ENCODE data around the gene FUCA1.

DNA sequence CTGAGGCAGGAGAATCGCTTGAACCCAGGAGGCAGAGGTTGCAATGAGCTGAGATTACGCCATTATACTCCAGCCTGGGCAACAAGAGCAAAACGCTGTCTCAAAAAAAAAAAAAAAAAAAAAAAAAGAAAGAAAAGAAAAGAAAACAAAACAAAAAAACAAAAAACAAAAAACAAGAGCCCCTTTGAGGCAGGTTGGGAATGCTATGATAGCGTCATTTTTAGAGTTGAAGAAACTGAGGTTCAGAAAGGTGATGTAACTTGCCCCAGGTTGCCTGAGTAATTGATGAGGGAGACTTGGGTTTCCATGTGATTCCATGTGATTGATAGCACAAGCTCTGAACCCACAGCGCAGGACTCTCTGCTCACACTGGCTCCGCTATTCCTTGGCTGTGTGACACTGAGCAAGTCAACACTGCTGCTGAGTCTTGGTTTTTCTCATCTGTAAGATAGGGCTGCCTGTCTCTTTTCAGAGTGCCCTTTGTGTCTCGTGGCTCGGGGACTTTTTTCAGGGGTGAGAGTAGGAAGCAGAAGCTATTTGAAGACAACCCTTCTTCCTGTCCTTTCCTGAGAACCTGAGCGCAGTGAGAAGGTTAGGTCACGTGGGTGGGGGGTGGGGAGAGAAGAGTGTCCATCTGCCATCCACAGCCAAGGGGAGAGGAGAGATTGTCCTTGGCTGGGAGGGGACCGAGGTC is 42.6 kb upstream of the FUCA1 start:
- TF ChIP-seq CTCF (conservative IDR thresholded peaks at IDR 0.05; ENCODE audit: low read depth, low read length) (no peak), EZH2phosphoT487 (IDR thresholded peaks at IDR 0.05; ENCODE audit: borderline replicate concordance, low read length) (no peak), EZH2 (IDR thresholded peaks at IDR 0.05; ENCODE audit: low read length, unreplicated experiment) (no peak)

Measured in PC-3 (cell line).